HG03342 (cell line): Measurements from ENCODE around the gene DLG2.

Experiments used
- ATAC-seq: cut with Tn5 transposase; IDR thresholded peaks from one replicate; pipeline ENCODE4 v1.9.1; 2021; ENCODE audit warnings: mild to moderate bottlenecking, moderate library complexity; ENCODE audit not compliant: unreplicated experiment

The DLG2 gene

DNA sequence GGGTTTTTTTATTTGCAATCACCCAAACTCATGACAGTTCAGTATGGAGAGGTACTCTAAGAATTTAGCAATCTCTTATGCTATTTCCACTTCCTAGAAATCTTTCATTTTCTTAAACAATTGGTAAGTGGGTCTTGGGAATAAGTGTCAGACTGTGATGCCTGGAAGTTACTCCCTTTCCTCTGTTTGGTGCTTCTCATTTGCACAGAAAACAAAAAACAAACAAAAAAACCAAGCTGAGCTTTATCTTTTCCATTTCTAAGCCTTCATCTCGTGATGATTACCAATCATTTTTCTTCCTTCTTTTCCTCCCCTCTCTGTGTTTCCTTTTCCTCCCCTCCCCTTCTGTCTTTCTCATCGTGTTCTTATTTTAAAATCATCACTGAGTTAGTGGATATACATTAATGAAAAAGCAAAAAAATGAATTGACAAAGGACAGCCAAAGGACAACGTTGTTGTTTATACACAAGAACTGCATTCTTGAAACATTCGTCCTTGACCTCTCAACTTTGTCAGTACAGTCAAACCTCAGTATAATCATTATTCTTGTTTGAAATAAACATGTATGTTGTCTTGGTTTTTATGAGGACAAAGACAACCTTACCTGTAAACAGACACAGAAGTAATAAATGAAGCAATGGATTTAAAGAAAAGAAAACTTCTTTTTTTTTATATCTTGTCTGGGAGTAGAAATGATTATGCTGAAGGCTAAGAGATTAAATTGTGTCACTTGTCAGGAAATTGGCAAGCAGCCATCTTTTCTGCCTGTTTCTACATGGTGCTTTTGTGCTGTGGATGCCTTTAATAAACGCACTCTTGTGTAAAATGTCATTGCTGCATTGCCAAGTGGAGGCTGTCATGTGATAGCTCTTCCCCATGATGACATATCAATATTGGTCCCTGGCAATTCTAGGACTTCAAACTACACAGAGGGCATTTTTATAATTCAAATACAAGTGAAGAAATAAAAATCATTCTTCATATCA, 1537.8 kb downstream of the DLG2 start:
- no peak for ATAC-seq

DNA sequence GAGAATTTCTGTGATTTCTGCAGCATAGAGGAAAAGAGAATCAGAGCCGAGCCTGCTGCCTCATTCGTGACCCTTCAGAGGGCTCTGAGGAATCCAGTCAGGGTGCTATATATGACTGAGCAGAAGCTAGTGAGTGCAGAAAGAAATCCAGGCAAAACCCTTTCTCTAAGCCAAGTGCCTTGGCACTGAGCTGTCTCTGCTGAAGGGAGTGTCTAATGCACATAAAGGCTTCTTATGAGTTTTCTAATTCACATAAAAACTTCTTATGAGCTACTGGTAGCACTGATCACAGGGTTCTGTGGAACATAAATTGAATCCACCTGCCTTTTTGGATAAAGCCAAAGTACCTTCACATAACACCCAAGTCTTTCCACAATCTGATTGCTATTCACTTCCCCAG, 1555.3 kb downstream of the DLG2 start:
- ATAC-seq, result no peak

DNA sequence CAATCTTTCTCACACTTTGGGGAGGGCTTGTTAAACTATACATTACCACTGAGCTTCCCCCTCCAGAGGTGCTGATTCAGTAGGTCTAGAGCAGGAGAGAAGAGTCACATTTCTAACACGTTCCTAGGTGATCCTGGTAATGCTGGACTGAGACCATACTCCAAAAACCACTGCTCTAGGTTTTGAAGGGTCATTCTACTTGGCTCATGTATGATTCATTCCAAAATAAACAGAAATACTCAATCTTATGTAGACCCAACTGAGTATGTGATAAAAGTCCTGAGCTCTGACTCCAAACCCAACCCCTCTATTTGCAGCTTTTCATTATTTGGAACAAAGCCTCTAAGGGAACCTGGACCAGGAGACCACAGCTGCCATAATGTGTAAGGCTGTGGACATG, 1558.1 kb downstream of the DLG2 start:
- no peak for ATAC-seq

DNA sequence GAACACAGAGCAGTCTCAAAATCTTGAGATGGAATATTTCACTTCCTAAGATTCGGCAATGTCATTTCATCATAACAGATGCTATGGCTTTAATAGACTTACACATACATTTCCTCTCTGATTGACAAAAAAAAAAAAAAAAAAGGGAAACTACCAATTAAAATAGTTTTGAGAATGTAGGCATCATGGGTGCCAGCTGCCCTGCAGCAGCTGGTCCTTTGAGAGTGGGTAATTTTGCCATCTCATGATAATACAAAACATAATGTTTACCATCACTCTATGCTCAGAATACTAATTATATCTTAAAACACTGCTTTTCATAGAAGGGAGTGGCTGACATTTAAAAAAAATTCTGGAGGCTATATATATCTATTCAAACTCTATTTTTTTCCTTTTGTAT, 1565.4 kb downstream of the DLG2 start:
- no peak for ATAC-seq

DNA sequence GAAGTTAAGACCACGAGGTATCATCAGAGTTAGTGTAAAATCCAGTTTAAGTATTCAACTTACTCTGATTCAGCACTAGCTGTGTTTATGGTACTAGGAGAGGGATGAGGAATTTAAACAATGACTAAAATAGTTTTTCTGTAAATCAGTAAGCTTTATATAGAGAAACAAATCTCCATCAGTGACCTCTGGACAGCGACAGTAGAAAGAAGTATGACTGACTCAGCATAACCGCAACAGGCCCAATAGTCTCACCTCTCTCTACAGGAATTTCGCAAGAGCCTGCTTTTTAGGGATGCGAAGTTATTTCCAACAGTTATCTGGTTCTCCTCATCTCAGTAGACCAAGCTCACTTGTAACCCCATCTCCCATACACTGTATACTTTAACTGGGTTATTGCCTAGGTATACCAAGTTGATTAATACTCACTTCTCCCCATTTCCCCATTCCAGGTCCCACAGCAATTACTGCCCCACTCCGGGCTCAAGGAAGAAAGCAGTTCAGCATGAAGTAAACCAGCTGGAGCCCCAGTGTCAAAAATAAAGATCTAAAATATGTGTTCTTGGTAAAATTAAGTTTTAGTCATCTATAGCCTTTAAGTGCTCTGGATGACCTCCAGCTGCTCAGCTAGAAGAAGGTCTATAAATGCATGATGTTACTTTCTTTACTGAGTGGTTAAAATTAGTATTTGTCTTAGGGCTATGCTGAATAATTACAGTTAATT, 1570.3 kb downstream of the DLG2 start:
- no peak for ATAC-seq

DNA sequence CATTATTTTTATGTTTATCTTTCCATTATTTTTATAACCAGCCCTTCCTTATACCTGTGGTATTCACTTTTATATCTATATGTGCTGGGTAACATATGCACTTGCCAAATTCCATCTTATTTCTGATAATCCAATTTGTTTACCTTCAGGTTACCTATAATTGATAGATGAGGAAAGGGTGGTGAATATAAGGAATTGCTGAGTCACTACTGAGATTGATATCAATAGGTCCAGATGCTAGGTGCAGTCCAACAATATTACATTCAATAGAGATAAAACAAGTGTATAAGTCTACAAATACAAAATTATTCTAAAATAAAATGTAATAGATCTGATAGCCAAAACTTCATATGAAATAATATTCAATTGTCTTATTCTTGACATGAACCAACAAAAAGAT, 1582.0 kb downstream of the DLG2 start:
- ATAC-seq, result no peak

DNA sequence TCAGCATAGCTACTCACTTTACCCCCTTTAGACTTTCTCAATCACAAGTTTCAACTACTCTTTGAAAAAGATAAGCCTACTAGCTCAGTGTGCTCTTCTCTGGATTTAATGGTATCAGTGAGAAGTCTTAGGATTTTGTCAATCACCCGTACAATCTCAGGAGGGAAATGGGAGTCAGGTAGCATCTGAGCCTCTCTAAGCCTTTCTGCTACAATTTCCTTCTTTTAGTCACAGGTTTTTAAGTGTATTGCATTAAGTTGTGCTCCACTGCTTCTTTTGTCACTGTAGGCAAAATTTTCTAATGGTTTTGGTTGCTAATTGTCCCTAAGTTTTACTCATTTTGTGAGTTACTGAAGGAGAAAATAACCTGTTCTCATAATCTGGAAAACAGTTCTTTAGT, 1582.4 kb downstream of the DLG2 start:
- ATAC-seq, result no peak

DNA sequence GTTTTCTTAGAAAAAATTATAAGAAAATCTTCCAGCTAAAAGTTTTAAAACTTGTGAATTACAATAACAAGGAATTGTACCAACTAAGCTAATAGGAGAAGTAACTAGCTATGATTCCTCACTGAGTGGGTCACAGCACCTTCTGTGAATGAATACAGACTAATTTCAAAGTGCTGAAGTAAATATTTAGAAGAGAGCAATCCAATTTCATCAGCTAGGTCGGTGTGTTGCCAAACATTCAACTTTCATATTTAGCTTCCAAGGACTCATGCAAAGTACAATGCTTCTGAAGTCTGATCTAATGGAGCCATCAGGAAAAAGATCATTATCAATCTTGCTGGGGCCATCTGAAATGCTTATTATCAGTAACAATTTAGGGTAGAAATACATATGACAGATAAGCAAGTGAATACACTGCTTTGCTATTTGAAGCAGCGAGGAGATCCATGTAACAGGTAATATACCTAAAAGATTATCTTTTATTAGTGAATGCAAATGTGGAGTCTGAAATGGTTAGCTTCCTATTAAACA, 1590.4 kb downstream of the DLG2 start:
- ATAC-seq, result no peak

DNA sequence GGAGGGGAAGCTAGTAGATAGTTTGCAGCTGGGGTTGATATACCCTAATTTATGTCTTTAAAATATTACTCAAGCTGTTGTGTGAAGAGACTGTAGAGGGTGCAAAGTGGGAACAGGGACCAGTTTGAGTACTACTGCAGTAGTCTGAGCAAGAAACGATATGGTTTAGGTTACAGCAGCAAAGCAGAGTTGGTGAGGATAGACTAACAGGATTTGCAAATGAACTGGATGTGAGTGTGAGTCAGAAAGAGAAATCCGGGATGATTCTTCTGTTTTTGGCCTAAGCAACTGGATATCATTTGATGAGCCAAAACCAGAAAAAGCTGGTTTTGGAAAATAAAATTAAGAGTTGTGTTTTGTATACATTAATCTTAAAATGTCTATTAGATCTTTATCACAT, 1591.5 kb downstream of the DLG2 start:
- no peak for ATAC-seq

DNA sequence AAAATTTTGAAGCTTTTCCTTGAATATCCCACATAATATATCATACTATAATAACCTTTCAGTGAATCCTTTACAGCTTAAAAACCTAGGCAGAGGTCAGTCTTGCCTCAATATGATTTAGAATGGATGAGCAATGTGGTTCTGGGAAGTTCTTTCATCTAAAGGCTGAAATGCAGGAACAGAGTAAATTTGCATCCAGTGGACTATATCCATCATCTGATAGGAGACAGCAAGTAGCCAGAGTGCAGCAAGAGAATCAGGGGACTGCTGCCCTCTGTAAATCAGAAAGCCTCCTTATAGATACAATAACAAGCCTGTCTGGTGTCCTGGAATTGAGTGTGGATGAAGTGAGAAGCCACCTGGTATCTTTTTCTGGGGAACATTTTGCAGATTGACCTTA, 1592.7 kb downstream of the DLG2 start:
- no peak for ATAC-seq

DNA sequence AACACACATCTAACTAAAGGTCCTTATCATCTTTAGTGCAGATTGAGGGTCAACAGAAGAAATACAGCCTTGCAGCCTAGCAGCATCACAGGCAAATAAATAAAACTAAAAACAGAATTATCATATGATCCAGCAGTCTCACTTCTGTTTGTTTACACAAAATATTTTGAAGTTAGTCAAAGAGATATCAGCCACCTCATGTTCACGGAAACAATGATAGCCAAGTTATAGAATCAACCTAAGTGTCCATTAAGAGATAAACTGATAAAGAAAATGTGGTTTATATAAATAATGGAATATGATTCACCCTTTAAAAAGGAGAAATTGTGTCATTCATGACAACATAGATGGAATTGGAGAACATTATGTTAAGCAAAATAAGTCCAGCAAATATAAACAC, 1602.9 kb downstream of the DLG2 start:
- no peak for ATAC-seq

DNA sequence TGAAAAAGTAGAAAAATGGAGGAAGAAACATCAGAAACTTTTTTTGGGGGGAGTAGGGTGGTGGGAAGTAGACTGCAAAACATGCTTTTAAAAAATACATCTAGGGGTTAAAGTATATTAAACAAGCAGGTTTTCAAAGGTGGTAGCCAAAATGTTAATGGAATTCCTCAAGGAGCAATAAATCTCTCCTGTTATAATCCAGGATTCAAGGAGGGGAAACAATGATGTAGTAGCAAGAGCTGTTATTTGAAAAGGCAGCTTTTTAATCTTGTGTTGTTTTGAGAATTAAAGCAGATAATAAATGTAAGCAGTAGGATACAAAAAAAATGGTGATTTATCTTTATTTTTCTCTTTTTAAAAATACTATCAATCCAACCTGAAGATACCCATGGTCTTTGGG, 1604.4 kb downstream of the DLG2 start:
- no peak for ATAC-seq

DNA sequence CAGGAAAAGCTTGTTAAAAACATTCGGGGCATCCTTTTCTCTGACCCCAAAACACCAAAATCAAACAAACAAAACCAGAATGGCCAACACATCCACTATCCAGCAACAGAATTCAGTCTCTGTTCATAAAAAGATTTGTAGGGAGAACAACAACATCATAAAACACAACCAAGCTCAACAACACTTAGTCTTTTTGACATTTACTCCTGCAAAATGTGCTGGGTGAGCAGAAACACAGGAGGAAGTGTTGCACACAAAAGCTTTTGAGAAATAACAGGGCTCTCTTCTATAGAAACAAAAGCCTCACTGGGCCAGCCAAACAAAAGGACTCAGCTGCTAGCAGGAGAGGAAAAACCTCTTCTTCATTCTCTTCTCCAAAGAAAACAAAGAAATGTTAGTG, 1604.9 kb downstream of the DLG2 start:
- ATAC-seq, result no peak

DNA sequence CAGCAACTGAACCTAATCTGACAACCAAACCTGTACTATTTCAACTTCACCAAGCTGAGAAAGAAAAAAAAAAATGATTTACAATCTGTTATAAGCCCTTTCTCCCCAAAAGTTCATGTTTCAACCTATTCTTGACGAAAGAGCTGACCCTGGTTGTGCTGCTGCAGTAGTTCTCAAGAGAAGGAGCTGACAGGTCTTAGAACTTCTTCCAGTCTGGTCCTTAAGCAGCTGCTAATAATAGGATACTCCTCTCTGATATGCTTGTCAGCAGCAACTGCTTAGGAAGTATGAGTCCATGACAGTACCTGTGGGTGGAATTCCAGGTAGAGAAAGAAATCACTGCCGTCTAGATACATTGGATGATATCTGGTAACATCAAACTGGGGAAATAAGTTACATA, 1605.9 kb downstream of the DLG2 start:
- ATAC-seq, result no peak

DNA sequence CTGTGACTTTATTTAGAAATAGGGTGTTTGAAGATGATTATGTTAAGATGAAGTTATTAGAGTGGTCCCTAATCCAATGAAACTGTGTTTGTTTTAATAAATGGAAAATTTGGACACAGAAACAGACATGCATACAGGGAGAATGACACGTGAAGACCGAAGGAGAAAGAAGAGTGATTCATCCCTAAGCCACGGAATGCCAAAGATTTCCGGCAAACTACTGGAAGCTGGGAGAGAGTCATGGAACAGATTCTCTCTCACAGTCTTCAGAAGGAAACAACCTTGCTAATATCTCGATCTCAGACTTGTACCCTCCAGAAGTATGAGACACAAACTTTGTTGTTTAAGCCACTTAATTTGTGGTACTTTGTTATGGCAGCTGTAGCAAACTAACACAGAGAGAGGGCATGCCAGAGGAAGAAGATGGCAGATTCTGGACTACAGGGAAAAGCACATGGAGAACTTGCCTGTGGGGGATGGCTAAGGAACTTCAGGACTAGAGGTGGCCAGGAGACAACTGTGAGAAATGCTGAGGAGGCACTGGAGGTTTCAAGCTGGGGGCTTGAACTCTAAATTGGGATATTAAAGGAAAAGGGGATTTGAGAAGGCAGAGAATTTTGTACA, 1607.5 kb downstream of the DLG2 start:
- no peak for ATAC-seq

DNA sequence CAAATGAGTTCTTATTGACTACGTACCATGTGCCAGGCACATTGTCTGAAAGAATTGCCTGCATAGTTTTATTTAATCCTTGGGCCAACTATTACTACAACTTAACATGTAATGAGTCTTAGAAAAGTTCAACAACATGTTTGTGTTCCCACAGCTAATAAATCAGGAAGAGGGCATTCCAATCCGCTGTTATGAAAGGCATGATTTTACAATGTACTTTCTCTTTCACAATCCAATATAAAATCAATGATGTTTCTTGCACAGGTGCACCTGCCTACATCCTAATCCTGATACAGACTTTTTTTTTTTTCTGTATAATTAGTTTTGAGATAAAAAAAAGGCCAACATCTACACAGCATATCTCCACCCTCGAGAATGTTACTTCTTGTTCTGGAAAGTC, 1612.6 kb downstream of the DLG2 start:
- ATAC-seq, result no peak

DNA sequence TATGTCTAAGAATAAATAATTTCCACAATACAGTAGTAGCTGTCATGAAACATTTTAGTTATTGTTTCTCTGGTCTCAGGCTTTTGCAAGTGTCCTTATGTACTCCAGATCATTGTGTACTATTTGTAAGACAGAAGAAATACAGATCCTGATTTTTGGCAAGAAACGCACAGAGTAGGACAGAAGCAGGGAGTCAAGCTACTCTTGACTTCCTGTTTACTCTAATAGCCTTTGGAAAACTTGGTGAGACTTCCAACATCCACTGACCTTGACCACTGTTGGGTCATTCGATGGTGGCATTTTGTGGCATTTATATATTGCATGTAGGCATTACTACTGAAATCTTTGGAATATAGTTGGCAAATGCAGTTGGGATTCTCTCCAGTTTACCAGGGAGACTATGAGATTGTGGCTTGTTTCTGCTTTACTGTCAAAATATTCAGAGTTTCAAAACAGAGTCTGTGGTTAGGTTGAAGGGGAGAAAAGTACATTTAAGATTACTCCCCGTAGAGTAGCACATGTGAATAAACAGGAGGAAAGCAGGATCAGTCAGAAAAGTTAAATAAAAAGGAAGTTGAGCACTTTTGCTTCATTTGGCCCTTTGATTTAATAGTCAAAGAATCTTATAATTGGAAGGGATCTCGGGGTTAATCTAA, 1614.8 kb downstream of the DLG2 start:
- no peak for ATAC-seq

DNA sequence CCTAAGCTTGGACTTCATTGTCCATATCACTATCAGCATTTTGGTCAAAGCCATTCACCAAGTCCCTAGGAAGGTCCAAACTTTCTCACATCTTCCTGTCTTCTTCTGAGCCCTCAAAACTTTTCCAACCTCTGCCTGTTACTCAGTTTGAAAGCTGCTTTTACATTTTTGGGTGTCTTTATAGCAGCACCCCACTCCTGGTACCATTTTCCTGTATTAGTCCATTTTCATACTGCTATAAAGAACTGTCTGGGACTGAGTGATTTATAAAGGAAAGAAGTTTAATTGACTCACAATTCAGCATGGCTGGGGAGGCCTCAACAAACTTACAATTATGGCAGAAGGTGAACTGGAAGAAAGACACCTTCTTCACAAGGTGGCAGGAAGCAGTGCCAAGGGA, 1624.0 kb downstream of the DLG2 start:
- ATAC-seq, result no peak

DNA sequence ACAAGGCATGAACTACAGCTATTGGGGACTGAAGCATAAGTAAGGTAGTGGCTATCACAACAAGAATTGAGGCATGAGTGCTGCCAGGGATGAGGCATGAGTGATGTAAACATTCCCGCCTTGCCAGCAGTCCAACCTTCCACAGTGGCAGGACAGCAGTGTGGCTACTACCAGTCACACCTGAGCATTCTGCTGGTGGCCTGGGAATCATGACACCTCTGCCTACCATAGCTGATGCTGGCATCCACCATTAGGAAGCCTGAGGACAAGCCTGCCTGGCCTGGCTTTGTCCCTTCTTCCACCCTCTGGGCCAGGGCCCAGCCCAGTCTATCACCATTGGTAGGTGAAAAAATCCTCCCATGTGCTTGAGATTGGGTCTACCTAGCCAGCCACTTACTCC, 1628.2 kb downstream of the DLG2 start:
- no peak for ATAC-seq

DNA sequence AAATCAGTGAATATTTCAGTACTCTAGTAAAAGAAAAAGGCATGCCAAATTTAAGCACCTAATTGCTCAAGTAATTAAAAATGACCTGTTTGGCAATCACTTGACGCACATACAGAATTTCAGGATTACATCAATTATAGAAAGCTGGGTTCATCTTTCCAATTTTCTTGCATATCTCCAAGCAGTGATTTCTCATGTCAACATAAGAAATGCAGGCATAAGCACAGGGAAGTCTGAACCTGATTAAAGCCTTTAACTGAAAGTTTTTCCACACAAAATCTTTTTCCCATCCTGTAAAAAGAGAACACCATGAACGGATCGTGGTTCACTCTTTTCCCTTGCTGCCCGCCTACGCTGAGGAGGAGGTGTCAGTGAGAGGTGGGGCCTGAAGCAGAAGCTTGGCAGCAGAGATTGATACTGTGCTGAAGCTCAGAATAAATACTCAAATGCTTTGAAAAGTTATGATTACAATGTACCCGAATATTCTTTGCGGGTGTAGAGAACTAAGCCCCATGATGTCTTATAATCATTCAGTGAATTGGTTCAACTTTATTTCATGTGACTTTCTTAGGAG, 1636.9 kb downstream of the DLG2 start:
- no peak for ATAC-seq

DNA sequence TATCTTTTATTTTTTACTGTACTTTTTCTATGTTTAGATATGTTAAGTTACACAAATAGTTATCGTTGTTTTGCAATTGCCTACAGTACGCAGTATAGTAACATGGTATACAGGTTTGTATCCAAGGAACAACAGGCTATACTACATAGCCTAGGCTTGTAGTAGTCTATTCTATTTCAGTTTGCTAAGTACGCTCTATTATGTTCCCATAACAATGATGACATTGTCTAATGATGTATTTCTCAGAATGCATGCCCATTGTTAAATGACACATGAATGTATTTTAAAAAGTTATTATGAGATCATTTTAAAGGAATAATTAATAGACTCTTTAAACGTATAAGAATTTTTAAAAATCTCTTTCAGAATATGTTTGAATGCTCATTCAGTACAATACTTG, 1644.3 kb downstream of the DLG2 start:
- ATAC-seq, result no peak
